Gastroesophageal sphincter (tissue), 4 donors: Measurements from ENCODE around the gene ANXA11. TPM values are rescaled to one million over a fixed set of nuclear protein-coding genes. Genes with fewer than 3 reads are reported as not detected.
"Not testable (repeated sequence)": the region's sequence is repeated elsewhere in the genome, so short reads cannot be mapped to it uniquely, and the experiment has no call there.

Experiments
- ATAC-seq: fragments of 150-250 bp; one replicate; pipeline ENCODE4 v1.9.1; 2016; ENCODE audit warnings: mild to moderate bottlenecking, moderate library complexity
- H3K27ac ChIP-seq, 4 donors: fragments of 200-600 bp; sonication (generic) in 3 of 4; 1 replicate in 3 of 4; 2 replicates in 1 of 4; pipeline ENCODE4 v1.5.1; 2016 to 2019
- H3K27me3 ChIP-seq: fragments of 200-600 bp; sonication (generic); one replicate; pipeline ENCODE4 v1.5.1; 2019
- H3K36me3 ChIP-seq, 2 donors: fragments of 200-600 bp; sonication (generic); one replicate each; pipeline ENCODE4 v1.5.1; 2019; ENCODE audit warnings: control low read depth in 1 of 2
- H3K4me1 ChIP-seq, 3 donors: fragments of 200-600 bp; sonication (generic); 1 replicate in 2 of 3; 2 replicates in 1 of 3; pipeline ENCODE4 v1.5.1; 2016 to 2019; ENCODE audit warnings: control low read depth in 2 of 3
- H3K4me3 ChIP-seq, 2 donors: fragments of 200-600 bp; sonication (generic); one replicate each; pipeline ENCODE4 v1.5.1; 2019; ENCODE audit warnings: mild to moderate bottlenecking in 1 of 2, moderate library complexity in 1 of 2
- H3K9me3 ChIP-seq, 3 donors: fragments of 200-600 bp; sonication (generic); one replicate each; pipeline ENCODE4 v1.5.1; 2017 to 2019; ENCODE audit warnings: control low read depth in 2 of 3
- EP300 ChIP-seq: sonication (generic); formaldehyde crosslinking; IDR thresholded peaks from one replicate; pipeline ENCODE4 v1.6.1; 2017; ENCODE audit warnings: antibody characterized with exemption, mild to moderate bottlenecking
- POLR2A ChIP-seq, 2 donors: fragments of 450-650 bp; IDR thresholded peaks; one replicate each; pipeline ENCODE4 v1.6.1; 2017; ENCODE audit warnings: antibody characterized with exemption in 2 of 2, mild to moderate bottlenecking in 2 of 2, moderate library complexity in 1 of 2
- POLR2AphosphoS5 ChIP-seq: sonication (generic); formaldehyde crosslinking; IDR thresholded peaks from one replicate; pipeline ENCODE4 v1.6.1; 2017; ENCODE audit warnings: antibody characterized with exemption
- WGBS, 2 donors: methylation state at CpG; one replicate each; pipeline ENCODE4 v1.1.5; 2018; ENCODE audit warnings: low coverage in 1 of 2; 5-methylcytosine and 5-hydroxymethylcytosine counted together
- total RNA-seq, 4 donors: library from RNA; depleted of rRNA; stranded (reverse); fragments of >200 nt; gene quantifications; one replicate each; pipeline ENCODE4 v1.1.0, GENCODE V29; 2016
- TF ChIP-seq, protein P1 (sequence below), 4 experiments: fragments of 200-600 bp in 2 of 4; fragments of 450-650 bp in 2 of 4; sonication (generic) in 1 of 4; IDR thresholded peaks; one replicate each; pipeline ENCODE4 v1.5.1; 2017 to 2019; ENCODE audit warnings: antibody characterized with exemption in 4 of 4, mild to moderate bottlenecking in 2 of 4, moderate library complexity in 2 of 4

Gene ANXA11
- total RNA-seq, 4 donors from 2014 or later = 117 to 225 (median 162) TPM

GRCh38 chr10:80139265-80139664 is 66.1 kb downstream of the ANXA11 start:
- Histone ChIP-seq H3K27ac (no peak overlapping the region), H3K27me3 (peaks cover 48% of the 10 kb centered on the region), H3K36me3 (no peaks in the 10 kb centered on the region), H3K4me3 (no peak overlapping the region), H3K9me3 (no peaks in the 10 kb centered on the region), H3K4me1 (peaks cover 5 to 53% (median 14%) of the 10 kb centered on the region in 3 donors)
- WGBS, 2 donors = 44 to 86% methylated on average over 2 of the region's 2 CpGs
- TF ChIP-seq EP300 = no peak
- no peak for TF ChIP-seq POLR2A (IDR thresholded peaks at IDR 0.05)
- TF ChIP-seq, protein P1, sequence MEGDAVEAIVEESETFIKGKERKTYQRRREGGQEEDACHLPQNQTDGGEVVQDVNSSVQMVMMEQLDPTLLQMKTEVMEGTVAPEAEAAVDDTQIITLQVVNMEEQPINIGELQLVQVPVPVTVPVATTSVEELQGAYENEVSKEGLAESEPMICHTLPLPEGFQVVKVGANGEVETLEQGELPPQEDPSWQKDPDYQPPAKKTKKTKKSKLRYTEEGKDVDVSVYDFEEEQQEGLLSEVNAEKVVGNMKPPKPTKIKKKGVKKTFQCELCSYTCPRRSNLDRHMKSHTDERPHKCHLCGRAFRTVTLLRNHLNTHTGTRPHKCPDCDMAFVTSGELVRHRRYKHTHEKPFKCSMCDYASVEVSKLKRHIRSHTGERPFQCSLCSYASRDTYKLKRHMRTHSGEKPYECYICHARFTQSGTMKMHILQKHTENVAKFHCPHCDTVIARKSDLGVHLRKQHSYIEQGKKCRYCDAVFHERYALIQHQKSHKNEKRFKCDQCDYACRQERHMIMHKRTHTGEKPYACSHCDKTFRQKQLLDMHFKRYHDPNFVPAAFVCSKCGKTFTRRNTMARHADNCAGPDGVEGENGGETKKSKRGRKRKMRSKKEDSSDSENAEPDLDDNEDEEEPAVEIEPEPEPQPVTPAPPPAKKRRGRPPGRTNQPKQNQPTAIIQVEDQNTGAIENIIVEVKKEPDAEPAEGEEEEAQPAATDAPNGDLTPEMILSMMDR (IDR thresholded peaks at IDR 0.05) = no peak
- TF ChIP-seq POLR2AphosphoS5 = no peak
- ATAC-seq = no peak

- WGBS, 2 donors = 38 to 53% methylated on average over 4 of the region's 4 CpGs
These were observed 67.4 kb downstream of the ANXA11 start for GRCh38 chr10:80137920-80138319.

GRCh38 chr10:80137031-80137862 is 68.1 kb downstream of the ANXA11 start:
- Histone ChIP-seq H3K27me3 (peaks cover 66% of the 10 kb centered on the region), H3K4me3 (no peak overlapping the region), H3K9me3 (no peaks in the 10 kb centered on the region), H3K36me3 (no peaks in the 10 kb centered on the region), H3K4me1 (peaks cover 0 to 55% (median 8%) of the 10 kb centered on the region in 3 donors), H3K27ac (peak overlapping the region; percentile 60 to 84 (median 82))
- WGBS, 2 donors = 57% methylated on average over 5 of the region's 14 CpGs; no CpG with 5 or more reads in 1 of the 2 donors
- ATAC-seq = peak; percentile 64
- TF ChIP-seq, protein P1 (IDR thresholded peaks at IDR 0.05) = no peak
- TF ChIP-seq POLR2A (IDR thresholded peaks at IDR 0.05) = peak in 1 of 2 donors; percentile 12

More at GRCh38 chr10:80137920-80138319, 67.4 kb downstream of the ANXA11 start:
- no peaks in the 10 kb centered on the region for H3K36me3 ChIP-seq
- H3K27ac ChIP-seq = peak overlapping the region in 3 of 4 donors; percentile 82 to 84 (median 82)
- H3K4me3 ChIP-seq = no peak overlapping the region
- H3K4me1 ChIP-seq = peaks cover 0 to 49% (median 6%) of the 10 kb centered on the region in 3 donors
- no peak for ATAC-seq
- no peaks in the 10 kb centered on the region for H3K9me3 ChIP-seq
- H3K27me3 ChIP-seq = peaks cover 60% of the 10 kb centered on the region
- TF ChIP-seq, protein P1 (IDR thresholded peaks at IDR 0.05) = no peak
- no peak for TF ChIP-seq POLR2AphosphoS5
- TF ChIP-seq POLR2A (IDR thresholded peaks at IDR 0.05) = no peak
- no peak for TF ChIP-seq EP300

DNA sequence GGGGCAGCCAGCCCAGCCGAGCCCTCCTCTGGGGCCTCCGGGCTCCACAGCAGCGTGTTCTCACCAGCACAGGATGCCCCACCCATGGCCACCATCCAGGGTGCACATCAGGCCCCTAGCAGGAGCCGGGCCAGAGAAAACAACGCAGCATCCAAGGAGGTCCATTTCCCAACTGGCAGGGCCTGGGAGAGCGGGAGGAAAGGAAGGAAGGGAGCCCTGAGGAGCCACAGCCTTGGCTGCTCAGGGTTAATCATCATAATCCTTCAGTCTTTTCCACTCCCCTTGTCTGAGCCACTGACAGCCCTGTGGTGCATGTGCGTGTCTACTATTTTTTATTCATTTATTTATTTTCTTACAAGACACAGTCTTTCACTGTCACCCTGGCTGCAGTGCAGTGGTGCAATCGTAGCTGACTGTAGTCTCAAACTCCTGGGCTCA is 69.2 kb downstream of the ANXA11 start:
- 8 to 40% methylated on average over 1 to 2 of the region's 8 CpGs for WGBS, 2 donors
- H3K4me3 ChIP-seq = peak overlapping the region in 1 of 2 donors; percentile 17
- H3K36me3 ChIP-seq = no peaks in the 10 kb centered on the region
- peak; percentile 82 for ATAC-seq
- TF ChIP-seq, protein P1 (IDR thresholded peaks at IDR 0.05) = no peak
- TF ChIP-seq POLR2AphosphoS5 = peak; percentile 19
- no peak for TF ChIP-seq EP300
- H3K27ac ChIP-seq = peak overlapping the region in 3 of 4 donors; percentile 78 to 82 (median 82)
- peaks cover 76% of the 10 kb centered on the region for H3K27me3 ChIP-seq
- no peaks in the 10 kb centered on the region for H3K9me3 ChIP-seq
- H3K4me1 ChIP-seq = peaks cover 0 to 55% (median 9%) of the 10 kb centered on the region in 3 donors

GRCh38 chr10:80133687-80134086 is 71.7 kb downstream of the ANXA11 start:
- H3K9me3 ChIP-seq, ATAC-seq, H3K36me3 ChIP-seq: not testable (repeated sequence)
- peaks cover 0 to 55% (median 9%) of the 10 kb centered on the region in 3 donors for H3K4me1 ChIP-seq
- H3K27me3 ChIP-seq = peaks cover 65% of the 10 kb centered on the region
- H3K27ac ChIP-seq = peak overlapping the region; percentile 77 to 86 (median 83)
- WGBS, 2 donors = 53 to 62% methylated on average over 3 to 7 of the region's 9 CpGs
- H3K4me3 ChIP-seq = peak overlapping the region; percentile 41 to 55
